PC-3 (cell line): ENCODE results near the gene NAP1L2. TPM values are rescaled to one million over a fixed set of nuclear protein-coding genes. Genes with fewer than 3 reads are reported as not detected.
"Not testable (repeated sequence)": the region's sequence is repeated elsewhere in the genome, so short reads cannot be mapped to it uniquely, and the experiment has no call there.

Experiments
- ATAC-seq: fragments of 200-7000 bp; cut with Tn5 transposase; 2 replicates; pipeline ENCODE4 v1.9.1; 2020; ENCODE audit warnings: mild to moderate bottlenecking, moderate library complexity
- BruUV-seq: library from RNA; stranded (reverse); fragments of 400-500 nt; replicated peaks from 2 replicates; lab custom pipeline; 2021; lab: Mats Ljungman, UMichigan
- CTCF ChIA-PET: fragments of 300-600 bp; sonication (Branson Sonifier 250); formaldehyde crosslinking; loops from one replicate; lab custom pipeline; 2022; ENCODE audit warnings: antibody characterized with exemption; lab: Charles Lee
- POLR2A ChIA-PET: fragments of 300-600 bp; sonication (Branson Sonifier 250); formaldehyde crosslinking; loops from one replicate; lab custom pipeline; 2022; ENCODE audit warnings: antibody characterized with exemption; ENCODE audit not compliant: unreplicated experiment; lab: Charles Lee
- DNase-seq: peaks from one replicate; pipeline ENCODE4 v3.0.0-alpha.2; 2015
- H2AFZ ChIP-seq: fragments of 300-600 bp; sonication (generic); 2 replicates; pipeline ENCODE4 v1.6.0; 2016; ENCODE audit warnings: antibody characterized with exemption, low read length
- H3F3A ChIP-seq: fragments of 300-600 bp; sonication (generic); one replicate; pipeline ENCODE4 v1.6.0; 2017; ENCODE audit warnings: antibody characterized with exemption, low read length, control low read depth, mild to moderate bottlenecking; ENCODE audit not compliant: unreplicated experiment
- H3K27ac ChIP-seq: fragments of 300-600 bp; sonication (generic); 2 replicates; pipeline ENCODE4 v1.5.1; 2016; ENCODE audit warnings: mild to moderate bottlenecking, low read length
- H3K27me3 ChIP-seq: fragments of 300-600 bp; sonication (generic); 2 replicates; pipeline ENCODE4 v1.6.1; 2016; ENCODE audit warnings: low read length, mixed read lengths
- H3K36me3 ChIP-seq: fragments of 300-600 bp; sonication (generic); 2 replicates; pipeline ENCODE4 v1.6.1; 2016; ENCODE audit warnings: low read depth, mixed run types, low read length, mixed read lengths
- H3K4me1 ChIP-seq: fragments of 300-600 bp; sonication (generic); 2 replicates; pipeline ENCODE4 v1.5.1; 2016; ENCODE audit warnings: low read length; ENCODE audit not compliant: insufficient read depth
- H3K4me2 ChIP-seq: fragments of 300-600 bp; sonication (generic); 2 replicates; pipeline ENCODE4 v1.6.0; 2016; ENCODE audit warnings: low read length
- H3K4me3 ChIP-seq: fragments of 300-600 bp; sonication (generic); 2 replicates; pipeline ENCODE4 v1.5.1; 2016; ENCODE audit warnings: mild to moderate bottlenecking, low read length, mixed read lengths
- H3K79me2 ChIP-seq: fragments of 300-600 bp; sonication (generic); 2 replicates; pipeline ENCODE4 v1.6.1; 2017; ENCODE audit warnings: low read length, mixed read lengths
- H3K9ac ChIP-seq: fragments of 300-600 bp; sonication (generic); 2 replicates; pipeline ENCODE4 v1.6.0; 2016; ENCODE audit warnings: mild to moderate bottlenecking, low read length
- H3K9me2 ChIP-seq: fragments of 300-600 bp; sonication (generic); replicated peaks from 2 replicates; pipeline ENCODE4 v1.6.1; 2016; ENCODE audit warnings: mixed run types, low read length, mixed read lengths
- H3K9me3 ChIP-seq: fragments of 300-600 bp; sonication (generic); 2 replicates; pipeline ENCODE4 v1.6.1; 2016; ENCODE audit warnings: low read length, mixed read lengths
- H4K20me1 ChIP-seq: fragments of 300-600 bp; sonication (generic); 2 replicates; pipeline ENCODE4 v1.6.1; 2016; ENCODE audit warnings: low read length, mixed read lengths
- CTCF ChIP-seq: fragments of 300-600 bp; sonication (generic); conservative IDR thresholded peaks from 2 replicates; pipeline ENCODE4 v1.5.1; 2017; ENCODE audit warnings: antibody characterized with exemption, low read depth, mild to moderate bottlenecking, low read length
- EZH2 ChIP-seq: fragments of 300-600 bp; sonication (generic); IDR thresholded peaks from one replicate; pipeline ENCODE4 v1.6.1; 2017; ENCODE audit warnings: antibody characterized with exemption, mild to moderate bottlenecking, low read length; ENCODE audit not compliant: unreplicated experiment
- EZH2phosphoT487 ChIP-seq: fragments of 300-600 bp; sonication (generic); IDR thresholded peaks from 2 replicates; pipeline ENCODE4 v1.6.1; 2018; ENCODE audit warnings: mild to moderate bottlenecking, antibody characterized with exemption, low read length, borderline replicate concordance
- intact Hi-C: fragments of 100-400 bp; cut with micrococcal nuclease; formaldehyde crosslinking; loops from 2 replicates; pipeline ENCODE4 v1.9.0; 2023
- total RNA-seq: library from RNA; depleted of rRNA; stranded (reverse); fragments of >200 nt; gene quantifications from 2 replicates; pipeline ENCODE4 v1.2.3, GENCODE V29; 2014

Gene NAP1L2
- total RNA-seq, 1 experiment from 2014 or later = 6.7 TPM

- Histone ChIP-seq H3K36me3 (no peaks in the 10 kb centered on the region), H3K4me2 (peak overlapping the region; percentile 98), H3K9me3 (no peaks in the 10 kb centered on the region), H2AFZ (peak overlapping the region; percentile 98), H3K79me2 (peaks cover 21% of the 10 kb centered on the region), H3K9me2 (no peaks in the 10 kb centered on the region), H3K4me1 (peaks cover 10% of the 10 kb centered on the region), H4K20me1 (no peaks in the 10 kb centered on the region), H3K27me3 (no peaks in the 10 kb centered on the region), H3K4me3 (peak overlapping the region; percentile 83), H3K27ac (peak overlapping the region; percentile 54), H3K9ac (peak overlapping the region; percentile 48), H3F3A (no peaks in the 10 kb centered on the region)
- intact Hi-C loops = no loop called here
- ATAC-seq = no peak; the same call in 1 of the 2 replicates
- POLR2A ChIA-PET = interaction anchor here (0.5 kb wide), 1 partner anchor 58 kb away, joined by 8 read pairs; no protein-coding TSS in a partner anchor
- TF ChIP-seq CTCF = no peak
- no peak for TF ChIP-seq EZH2
- TF ChIP-seq EZH2phosphoT487 = no peak
- TSS peak; percentile 77 for BruUV-seq
- peak; percentile 13 for DNase-seq
- CTCF ChIA-PET = no interaction called here
Measured at GRCh38 chrX:73213734-73214425, 771 bp downstream of the NAP1L2 start.

GRCh38 chrX:73206366-73206765 lies 8.3 kb downstream of the NAP1L2 start:
- no peaks in the 10 kb centered on the region for H3K36me3 ChIP-seq
- no peaks in the 10 kb centered on the region for H3F3A ChIP-seq
- H3K9me3 ChIP-seq = no peaks in the 10 kb centered on the region
- H3K4me2 ChIP-seq = no peak overlapping the region
- no peaks in the 10 kb centered on the region for H3K9me2 ChIP-seq
- H3K27me3 ChIP-seq = no peaks in the 10 kb centered on the region
- no TSS peak for BruUV-seq
- H2AFZ ChIP-seq = no peak overlapping the region
- CTCF ChIA-PET = no interaction called here
- no peak overlapping the region for H3K4me3 ChIP-seq
- no peak overlapping the region for H3K9ac ChIP-seq
- H3K27ac ChIP-seq = no peak overlapping the region
- DNase-seq (peak; percentile 46), ATAC-seq (no peak)
- intact Hi-C loops = no loop called here
- H4K20me1 ChIP-seq = no peaks in the 10 kb centered on the region
- TF ChIP-seq EZH2 (no peak), EZH2phosphoT487 (no peak), CTCF (no peak)
- no peaks in the 10 kb centered on the region for H3K4me1 ChIP-seq
- H3K79me2 ChIP-seq = no peaks in the 10 kb centered on the region
- POLR2A ChIA-PET = no interaction called here

- Histone ChIP-seq H3K79me2 (no peaks in the 10 kb centered on the region), H3K4me2 (peak overlapping the region; percentile 28; the same call in 1 of the 2 replicates), H3K4me3 (no peak overlapping the region), H3K27ac (no peak overlapping the region), H3K9ac (no peak overlapping the region), H3K36me3 (no peaks in the 10 kb centered on the region), H3K27me3 (no peaks in the 10 kb centered on the region), H2AFZ (peak overlapping the region; percentile 59; the same call in 1 of the 2 replicates), H3K4me1 (no peaks in the 10 kb centered on the region), H3F3A (no peaks in the 10 kb centered on the region), H3K9me3 (no peaks in the 10 kb centered on the region), H3K9me2 (no peaks in the 10 kb centered on the region), H4K20me1 (no peaks in the 10 kb centered on the region)
- CTCF ChIA-PET = no interaction called here
- DNase-seq (peak; percentile 58), ATAC-seq (peak; percentile 55)
- TF ChIP-seq CTCF = no peak
- no peak for TF ChIP-seq EZH2phosphoT487
- TF ChIP-seq EZH2 = no peak
- intact Hi-C loops = no loop called here
- no TSS peak for BruUV-seq
- POLR2A ChIA-PET = no interaction called here
Measured at GRCh38 chrX:73182502-73183114, 32.0 kb downstream of the NAP1L2 start.

GRCh38 chrX:73168945-73169344 lies 45.7 kb downstream of the NAP1L2 start:
- ATAC-seq, POLR2A ChIA-PET, CTCF ChIA-PET: not testable (repeated sequence)

More at GRCh38 chrX:73168945-73169344, 45.7 kb downstream of the NAP1L2 start:
- H3K4me3 ChIP-seq, BruUV-seq, H3K9ac ChIP-seq, H3K4me1 ChIP-seq, H3K4me2 ChIP-seq, H3K27ac ChIP-seq, H3K36me3 ChIP-seq, H3K79me2 ChIP-seq, H3F3A ChIP-seq, H2AFZ ChIP-seq, H4K20me1 ChIP-seq, DNase-seq, H3K9me3 ChIP-seq, H3K27me3 ChIP-seq, H3K9me2 ChIP-seq, intact Hi-C loops: not testable (repeated sequence)
